Stimulated activated naive CD8-positive, alpha-beta T cell treated with anti-CD3 and anti-CD28 coated beads, Interleukin-15, amount 100 ng/mL, for 72 hours (primary cell): ENCODE data around the gene VIT.
"Not testable (repeated sequence)": the region's sequence is repeated elsewhere in the genome, so short reads cannot be mapped to it uniquely, and the experiment has no call there.

Experiments
- ATAC-seq: fragments of 150-1000 bp; cut with Tn5 transposase; 2 replicates; pipeline ENCODE4 v1.10.0; 2021; ENCODE audit warnings: mild to moderate bottlenecking, moderate library complexity
- DNase-seq, 2 donors: peaks; one replicate each; pipeline ENCODE4 v3.0.0; 2021 to 2022
- H3K27ac Mint-ChIP-seq, 2 donors: one replicate each; pipeline ENCODE4 v1.8.0; 2022; ENCODE audit warnings: mild to moderate bottlenecking in 2 of 2, mixed read lengths in 2 of 2, moderate library complexity in 2 of 2
- H3K27me3 Mint-ChIP-seq: one replicate; pipeline ENCODE4 v1.8.0; 2022; ENCODE audit warnings: mixed read lengths
- H3K4me1 Mint-ChIP-seq: one replicate; pipeline ENCODE4 v1.8.0; 2022; ENCODE audit warnings: mild to moderate bottlenecking, mixed read lengths
- H3K4me3 Mint-ChIP-seq, 2 donors: one replicate each; pipeline ENCODE4 v1.8.0; 2022; ENCODE audit warnings: mild to moderate bottlenecking in 2 of 2, mixed read lengths in 2 of 2, moderate library complexity in 1 of 2
- H3K9me3 Mint-ChIP-seq, 2 donors: one replicate each; pipeline ENCODE4 v1.8.0; 2022; ENCODE audit warnings: mixed read lengths in 2 of 2

Gene VIT

GRCh38 chr2:36670881-36671595 is 25.5 kb upstream of the VIT start:
- Mint-ChIP-seq H3K4me1 (no peaks in the 10 kb centered on the region), H3K27me3 (no peaks in the 10 kb centered on the region), H3K4me3 (no peak overlapping the region), H3K9me3 (no peaks in the 10 kb centered on the region), H3K27ac (no peak overlapping the region)
- DNase-seq (no peak), ATAC-seq (no peak)

DNA sequence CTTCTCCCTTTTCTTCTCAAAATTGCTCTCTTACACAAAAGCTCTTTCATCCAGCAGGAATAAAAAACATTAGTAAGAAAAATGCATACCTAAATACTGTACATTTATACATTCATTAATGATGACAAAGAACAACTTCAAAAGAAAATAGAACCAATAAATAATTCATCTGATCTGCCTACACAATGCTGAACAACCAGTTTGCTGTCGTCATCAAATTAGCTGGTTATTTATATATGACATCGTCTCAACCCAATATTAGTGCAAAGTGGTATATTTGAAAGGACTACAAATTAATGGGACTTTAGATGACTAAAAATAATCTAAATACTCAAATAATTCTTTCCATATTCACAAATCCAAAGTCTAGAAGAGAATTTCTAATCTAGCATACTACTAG is 24.8 kb upstream of the VIT start:
- Mint-ChIP-seq H3K4me1 (peaks cover 4% of the 10 kb centered on the region), H3K4me3 (no peak overlapping the region), H3K27ac (no peak overlapping the region), H3K9me3 (no peaks in the 10 kb centered on the region), H3K27me3 (peaks cover 5% of the 10 kb centered on the region)
- DNase-seq (no peak), ATAC-seq (no peak)

DNA sequence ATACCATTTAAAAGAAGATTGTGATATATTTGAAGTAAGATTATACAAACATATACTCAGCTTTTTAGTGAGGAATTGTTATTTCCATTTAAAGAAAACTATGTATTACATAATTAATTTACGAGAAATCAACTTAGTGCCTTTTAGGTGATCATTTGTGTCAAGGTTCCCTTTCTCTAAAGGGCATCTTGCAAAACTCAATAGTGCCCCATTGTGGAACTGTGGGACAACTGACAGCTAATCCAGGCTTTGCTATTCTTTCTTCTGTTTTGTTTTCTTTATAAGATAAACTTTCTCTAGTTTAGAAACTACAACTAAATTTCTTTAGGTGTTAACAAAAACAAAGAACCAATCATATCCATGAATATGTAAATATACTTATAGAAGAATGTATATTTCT is 24.3 kb upstream of the VIT start:
- Mint-ChIP-seq H3K9me3 (no peaks in the 10 kb centered on the region), H3K4me3 (no peak overlapping the region), H3K4me1 (peaks cover 8% of the 10 kb centered on the region), H3K27ac (no peak overlapping the region), H3K27me3 (peaks cover 7% of the 10 kb centered on the region)
- ATAC-seq (no peak), DNase-seq (no peak)

- Mint-ChIP-seq H3K9me3 (peaks cover 11 to 13% of the 10 kb centered on the region in 2 donors), H3K4me1 (peaks cover 19% of the 10 kb centered on the region), H3K4me3 (no peak overlapping the region), H3K27me3 (peaks cover 7% of the 10 kb centered on the region), H3K27ac (no peak overlapping the region)
- DNase-seq (no peak), ATAC-seq (no peak)
Observed at GRCh38 chr2:36675579-36676282, 20.8 kb upstream of the VIT start.

DNA sequence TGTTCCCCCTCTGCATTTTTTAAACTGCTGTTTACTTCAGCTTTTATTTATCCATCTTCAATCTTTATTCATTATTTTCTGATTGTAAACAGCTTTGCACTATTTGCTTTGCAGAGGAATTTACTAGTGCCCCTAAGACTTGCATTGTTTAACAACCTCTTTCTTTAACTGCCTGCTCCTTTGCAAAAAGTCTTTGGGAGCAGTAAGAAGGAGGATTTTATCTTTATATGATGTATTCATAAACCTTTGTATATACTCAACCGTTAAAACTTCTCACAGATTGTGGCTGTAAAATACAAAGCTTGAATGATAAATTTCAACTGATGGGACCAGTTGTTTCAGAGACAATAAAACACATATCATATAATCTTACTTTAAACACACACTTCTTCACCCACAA is 20.1 kb upstream of the VIT start:
- Mint-ChIP-seq H3K4me1 (peaks cover 19% of the 10 kb centered on the region), H3K9me3 (peaks cover 11 to 13% of the 10 kb centered on the region in 2 donors), H3K27me3 (peaks cover 7% of the 10 kb centered on the region), H3K4me3 (no peak overlapping the region), H3K27ac (no peak overlapping the region)
- ATAC-seq (no peak), DNase-seq (no peak)

- peaks cover 7% of the 10 kb centered on the region for H3K27me3 Mint-ChIP-seq
Observed at GRCh38 chr2:36677386-36677785, 19.1 kb upstream of the VIT start.

GRCh38 chr2:36677996-36678605 is 18.4 kb upstream of the VIT start:
- Mint-ChIP-seq H3K9me3 (peaks cover 11 to 13% of the 10 kb centered on the region in 2 donors), H3K27me3 (peaks cover 7% of the 10 kb centered on the region), H3K27ac (peak overlapping the region in 1 of 2 donors; percentile 16), H3K4me1 (peaks cover 19% of the 10 kb centered on the region), H3K4me3 (peak overlapping the region in 1 of 2 donors; percentile 5)
- DNase-seq (no peak), ATAC-seq (no peak)

More at GRCh38 chr2:36677386-36677785, 19.1 kb upstream of the VIT start:
- Mint-ChIP-seq H3K4me3 (peak overlapping the region; percentile 11 to 49), H3K27ac (no peak overlapping the region), H3K4me1 (peaks cover 19% of the 10 kb centered on the region), H3K9me3 (peaks cover 11 to 13% of the 10 kb centered on the region in 2 donors)
- ATAC-seq, result peak; percentile 9
- no peak for DNase-seq

GRCh38 chr2:36678856-36679255 is 17.7 kb upstream of the VIT start:
- ATAC-seq, result no peak
- Mint-ChIP-seq H3K27me3 (peaks cover 7% of the 10 kb centered on the region), H3K4me3 (no peak overlapping the region), H3K27ac (no peak overlapping the region), H3K9me3 (peaks cover 11 to 13% of the 10 kb centered on the region in 2 donors), H3K4me1 (peaks cover 19% of the 10 kb centered on the region)
- DNase-seq, result no peak

DNA sequence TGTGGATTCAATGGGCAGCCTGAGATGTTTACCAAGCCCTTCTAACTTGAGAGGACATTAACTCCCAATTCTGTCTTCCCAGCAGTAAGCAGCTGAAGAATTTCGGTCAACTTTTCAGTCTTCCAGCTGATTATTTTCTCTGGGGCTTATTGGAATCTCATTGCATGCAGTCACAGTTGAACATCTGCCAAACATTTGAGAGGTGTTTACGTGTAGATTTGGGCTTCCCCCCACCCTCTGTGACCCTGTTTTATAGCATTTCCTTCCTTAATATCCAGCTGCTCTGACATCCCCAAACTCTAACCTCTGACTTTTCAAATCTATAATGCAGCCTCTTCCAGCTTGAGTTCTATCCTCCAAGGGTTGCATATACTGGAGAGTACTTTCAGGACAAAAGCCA is 16.5 kb upstream of the VIT start:
- H3K27me3 Mint-ChIP-seq, result peaks cover 7% of the 10 kb centered on the region
- H3K9me3 Mint-ChIP-seq, result peaks cover 11 to 13% of the 10 kb centered on the region in 2 donors
- ATAC-seq, result no peak
- H3K4me1 Mint-ChIP-seq, result peaks cover 19% of the 10 kb centered on the region
- H3K27ac Mint-ChIP-seq, result no peak overlapping the region
- no peak for DNase-seq
- H3K4me3 Mint-ChIP-seq, result no peak overlapping the region

DNA sequence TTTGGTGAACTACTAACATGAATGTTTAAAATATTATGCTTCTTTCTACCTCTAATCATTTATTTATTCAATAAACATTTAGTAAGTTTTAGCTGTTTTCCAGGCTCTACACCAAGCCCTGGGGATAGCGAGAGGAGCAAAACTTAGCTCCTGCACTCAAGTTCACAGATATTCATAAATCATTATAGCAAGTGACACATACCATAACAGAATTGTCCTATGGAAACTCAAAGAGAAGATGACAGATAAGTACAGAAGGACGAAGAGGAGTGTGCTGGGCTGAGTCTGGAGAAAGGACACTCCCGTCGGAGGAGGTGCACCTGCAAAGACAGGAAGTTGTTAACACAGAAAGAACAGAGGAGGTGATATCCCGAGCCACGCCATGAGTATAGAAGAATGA is 13.9 kb upstream of the VIT start:
- H3K4me1 Mint-ChIP-seq, result peaks cover 7% of the 10 kb centered on the region
- H3K4me3 Mint-ChIP-seq, result no peak overlapping the region
- H3K9me3 Mint-ChIP-seq, result peaks cover 11 to 13% of the 10 kb centered on the region in 2 donors
- no peaks in the 10 kb centered on the region for H3K27me3 Mint-ChIP-seq
- DNase-seq, result no peak
- H3K27ac Mint-ChIP-seq, result no peak overlapping the region
- ATAC-seq, result no peak

- Mint-ChIP-seq H3K9me3 (peaks cover 7 to 8% of the 10 kb centered on the region in 2 donors), H3K4me3 (no peak overlapping the region), H3K27me3 (no peaks in the 10 kb centered on the region), H3K27ac (no peak overlapping the region), H3K4me1 (peaks cover 2% of the 10 kb centered on the region)
- no peak for ATAC-seq
- no peak for DNase-seq
Observed at GRCh38 chr2:36683002-36683401, 13.5 kb upstream of the VIT start.

DNA sequence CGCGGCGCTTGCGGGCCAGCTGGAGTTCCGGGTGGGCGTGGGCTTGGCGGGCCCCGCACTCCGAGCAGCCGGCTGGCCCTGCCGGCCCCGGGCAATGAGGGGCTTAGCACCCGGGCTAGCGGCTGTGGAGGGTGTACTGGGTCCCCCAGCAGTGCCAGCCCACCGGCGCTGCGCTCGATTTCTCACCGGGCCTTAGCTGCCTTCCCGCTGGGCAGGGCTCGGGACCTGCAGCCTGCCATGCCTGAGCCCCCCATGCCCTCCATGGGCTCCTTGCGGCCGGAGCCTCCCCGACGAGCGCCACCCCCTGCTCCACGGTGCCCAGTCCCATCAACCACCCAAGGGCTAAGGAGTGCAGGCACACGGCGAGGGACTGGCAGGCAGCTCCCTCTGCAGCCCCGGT is 8.2 kb upstream of the VIT start:
- not testable (repeated sequence) for H3K27me3 Mint-ChIP-seq, H3K9me3 Mint-ChIP-seq, DNase-seq, H3K4me3 Mint-ChIP-seq, ATAC-seq, H3K27ac Mint-ChIP-seq, H3K4me1 Mint-ChIP-seq

- H3K4me1 Mint-ChIP-seq, ATAC-seq, H3K9me3 Mint-ChIP-seq, DNase-seq, H3K27me3 Mint-ChIP-seq: not testable (repeated sequence)
- H3K27ac Mint-ChIP-seq, result peak overlapping the region in 1 of 2 donors; percentile 61
- peak overlapping the region; percentile 36 to 53 for H3K4me3 Mint-ChIP-seq
Observed at GRCh38 chr2:36689013-36689412, 7.5 kb upstream of the VIT start.

DNA sequence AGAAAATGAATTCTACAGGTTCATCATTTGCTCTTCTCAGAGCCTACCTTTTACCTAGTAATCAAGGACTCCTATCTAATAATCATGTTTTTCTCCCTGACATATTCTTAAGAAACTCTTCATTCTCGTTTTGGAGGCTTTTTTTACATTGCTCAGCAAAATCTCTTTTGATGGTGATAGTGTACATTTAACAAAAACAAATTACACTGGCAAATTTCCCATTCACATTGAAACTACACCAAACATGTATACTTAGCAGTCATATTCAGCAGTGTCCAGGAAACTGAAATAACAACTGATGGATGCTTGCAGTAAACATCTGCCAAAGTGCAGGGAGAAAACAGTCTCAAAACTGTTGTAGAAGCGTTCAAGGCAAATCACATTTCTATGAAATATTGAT is 4.4 kb upstream of the VIT start:
- DNase-seq (no peak), ATAC-seq (no peak)
- H3K4me1 Mint-ChIP-seq, result peaks cover 6% of the 10 kb centered on the region
- no peak overlapping the region for H3K27ac Mint-ChIP-seq
- no peaks in the 10 kb centered on the region for H3K27me3 Mint-ChIP-seq
- H3K4me3 Mint-ChIP-seq, result no peak overlapping the region
- no peaks in the 10 kb centered on the region for H3K9me3 Mint-ChIP-seq

- peaks cover 6% of the 10 kb centered on the region for H3K4me1 Mint-ChIP-seq
- no peak overlapping the region for H3K4me3 Mint-ChIP-seq
- no peaks in the 10 kb centered on the region for H3K27me3 Mint-ChIP-seq
- DNase-seq (no peak), ATAC-seq (no peak)
- H3K9me3 Mint-ChIP-seq, result no peaks in the 10 kb centered on the region
- H3K27ac Mint-ChIP-seq, result no peak overlapping the region
Observed at GRCh38 chr2:36693825-36694224, 2.7 kb upstream of the VIT start.

GRCh38 chr2:36695746-36696415 is 626 bp upstream of the VIT start:
- no peak overlapping the region for H3K4me3 Mint-ChIP-seq
- no peak for DNase-seq
- H3K27me3 Mint-ChIP-seq, result no peaks in the 10 kb centered on the region
- no peak overlapping the region for H3K27ac Mint-ChIP-seq
- ATAC-seq, result no peak
- H3K9me3 Mint-ChIP-seq, result no peaks in the 10 kb centered on the region
- no peaks in the 10 kb centered on the region for H3K4me1 Mint-ChIP-seq
